Gastrocnemius medialis (tissue), 4 donors: Measurements from ENCODE around the gene SLC1A2. TPM values are rescaled to one million over a fixed set of nuclear protein-coding genes. Genes with fewer than 3 reads are reported as not detected.

ENCODE experiments used
- ATAC-seq, 2 donors: fragments of 150-250 bp; one replicate each; pipeline ENCODE4 v1.9.1; 2016
- DNase-seq, 2 donors: peaks; one replicate each; pipeline ENCODE4 v3.0.0-alpha.2; 2019
- H3K27ac ChIP-seq, 4 donors: fragments of 200-600 bp; sonication (generic); 1 replicate in 1 of 4; 2 replicates in 3 of 4; pipeline ENCODE4 v1.5.1; 2016 to 2018; ENCODE audit warnings: mild to moderate bottlenecking in 2 of 4, moderate library complexity in 1 of 4
- H3K27me3 ChIP-seq, 3 donors: fragments of 200-600 bp; sonication (generic) in 2 of 3; 1 replicate in 1 of 3; 2 replicates in 2 of 3; pipeline versions ENCODE4 v1.5.1 to v1.6.0; 2016 to 2019; ENCODE audit warnings: mild to moderate bottlenecking in 1 of 3, moderate library complexity in 1 of 3
- H3K36me3 ChIP-seq, 2 donors: fragments of 200-600 bp; sonication (generic) in 1 of 2; one replicate each; pipeline ENCODE4 v1.5.1; 2017 to 2018
- H3K4me1 ChIP-seq, 2 donors: fragments of 200-600 bp; sonication (generic) in 1 of 2; one replicate each; pipeline ENCODE4 v1.5.1; 2016 to 2017; ENCODE audit warnings: mild to moderate bottlenecking in 2 of 2
- H3K4me3 ChIP-seq, 4 donors: fragments of 200-600 bp; sonication (generic) in 3 of 4; 1 replicate in 1 of 4; 2 replicates in 3 of 4; pipeline ENCODE4 v1.5.1; 2016 to 2019; ENCODE audit warnings: mild to moderate bottlenecking in 2 of 4
- H3K9me3 ChIP-seq, 3 donors: fragments of 200-600 bp; sonication (generic) in 2 of 3; 1 replicate in 1 of 3; 2 replicates in 2 of 3; pipeline ENCODE4 v1.5.1; 2016 to 2019
- CTCF ChIP-seq, 5 experiments: fragments of 450-650 bp in 3 of 5; fragments of 200-600 bp in 2 of 5; sonication (generic) in 2 of 5; IDR thresholded peaks in 4 of 5; conservative IDR thresholded peaks in 1 of 5; 1 replicate in 4 of 5; 2 replicates in 1 of 5; pipeline ENCODE4 v1.5.1; 2016 to 2019; ENCODE audit warnings: antibody characterized with exemption in 5 of 5, mild to moderate bottlenecking in 3 of 5, moderate library complexity in 3 of 5
- POLR2A ChIP-seq, 2 donors: fragments of 450-650 bp; IDR thresholded peaks; one replicate each; pipeline ENCODE4 v1.6.1; 2017; ENCODE audit warnings: antibody characterized with exemption in 2 of 2, mild to moderate bottlenecking in 2 of 2, moderate library complexity in 2 of 2
- in situ Hi-C, 4 donors: fragments of 200-750 bp; cut with MboI; loops; one replicate each; pipeline versions ENCODE4 v1.15.0 to v1.8.0; 2017; ENCODE audit warnings: low sequenced_read_pairs in 4 of 4
- intact Hi-C: fragments of 100-400 bp; cut with DNase I; formaldehyde crosslinking; loops from one replicate; pipeline ENCODE4 v1.15.1; 2023; ENCODE audit warnings: low total_unique reads
- total RNA-seq, 4 donors: library from RNA; depleted of rRNA; stranded (reverse); fragments of >200 nt; gene quantifications; one replicate each; pipeline versions ENCODE4 v1.1.0 to v1.2.3, GENCODE V29; 2016

Gene SLC1A2
- total RNA-seq, 4 donors from 2014 or later: 0.15 to 1.1 (median 0.52) TPM

- TF ChIP-seq CTCF (IDR thresholded peaks at IDR 0.05 in 4 of 5, conservative IDR thresholded peaks at IDR 0.05 in 1 of 5) (no peak), POLR2A (IDR thresholded peaks at IDR 0.05) (no peak)
- no peaks in the 10 kb centered on the region for H3K36me3 ChIP-seq
- no peak for DNase-seq
- H3K27me3 ChIP-seq: no peaks in the 10 kb centered on the region
- no peaks in the 10 kb centered on the region for H3K9me3 ChIP-seq
- ATAC-seq: no peak
- H3K4me1 ChIP-seq: peaks cover 6 to 7% of the 10 kb centered on the region in 2 donors
- peak overlapping the region in 2 of 4 donors; percentile 38 to 62 for H3K27ac ChIP-seq
- intact Hi-C loops (loop anchor here (10.0 kb wide), 1 partner anchor 62 kb away; no protein-coding TSS in a partner anchor), in situ Hi-C loops (no loop called here)
- H3K4me3 ChIP-seq: no peak overlapping the region
Observed at GRCh38 chr11:35282221-35282882, 137.0 kb downstream of the SLC1A2 start.

- no peaks in the 10 kb centered on the region for H3K27me3 ChIP-seq
- no peak overlapping the region for H3K4me3 ChIP-seq
- no peak for TF ChIP-seq POLR2A (IDR thresholded peaks at IDR 0.05)
- TF ChIP-seq CTCF (IDR thresholded peaks at IDR 0.05 in 4 of 5, conservative IDR thresholded peaks at IDR 0.05 in 1 of 5): no peak
- H3K27ac ChIP-seq: peak overlapping the region; percentile 40 to 62 (median 51)
- in situ Hi-C loops (no loop called here), intact Hi-C loops (loop anchor here (10.0 kb wide), 1 partner anchor 64 kb away; no protein-coding TSS in a partner anchor)
- no peaks in the 10 kb centered on the region for H3K36me3 ChIP-seq
- no peaks in the 10 kb centered on the region for H3K9me3 ChIP-seq
- peaks cover 6 to 7% of the 10 kb centered on the region in 2 donors for H3K4me1 ChIP-seq
- peak; percentile 50 to 64 for ATAC-seq
- no peak for DNase-seq
Observed at GRCh38 chr11:35281169-35281688, 138.1 kb downstream of the SLC1A2 start.

GRCh38 chr11:35280727-35281126 is 138.6 kb downstream of the SLC1A2 start:
- intact Hi-C loops (loop anchor here (10.0 kb wide), 1 partner anchor 64 kb away; no protein-coding TSS in a partner anchor), in situ Hi-C loops (no loop called here)
- no peak for DNase-seq
- no peaks in the 10 kb centered on the region for H3K36me3 ChIP-seq
- no peaks in the 10 kb centered on the region for H3K27me3 ChIP-seq
- H3K9me3 ChIP-seq: no peaks in the 10 kb centered on the region
- H3K4me3 ChIP-seq: no peak overlapping the region
- no peak for TF ChIP-seq CTCF (IDR thresholded peaks at IDR 0.05 in 4 of 5, conservative IDR thresholded peaks at IDR 0.05 in 1 of 5)
- no peak for TF ChIP-seq POLR2A (IDR thresholded peaks at IDR 0.05)
- no peak for ATAC-seq
- H3K4me1 ChIP-seq: peaks cover 6 to 7% of the 10 kb centered on the region in 2 donors
- peak overlapping the region; percentile 40 to 59 (median 51) for H3K27ac ChIP-seq

- H3K4me3 ChIP-seq: no peak overlapping the region
- no peaks in the 10 kb centered on the region for H3K36me3 ChIP-seq
- in situ Hi-C loops (no loop called here), intact Hi-C loops (no loop called here)
- DNase-seq: no peak
- H3K9me3 ChIP-seq: no peaks in the 10 kb centered on the region
- ATAC-seq: no peak
- no peak overlapping the region for H3K27ac ChIP-seq
- H3K4me1 ChIP-seq: peaks cover 6 to 10% of the 10 kb centered on the region in 2 donors
- TF ChIP-seq POLR2A (IDR thresholded peaks at IDR 0.05) (no peak), CTCF (IDR thresholded peaks at IDR 0.05 in 4 of 5, conservative IDR thresholded peaks at IDR 0.05 in 1 of 5) (no peak)
- no peaks in the 10 kb centered on the region for H3K27me3 ChIP-seq
Observed at GRCh38 chr11:35277827-35278226, 141.5 kb downstream of the SLC1A2 start.
